NOMO-1 treated with dmso at 0.1 percent for 144 hours (cell line): Measurements from ENCODE around the gene NSDHL.
"Not testable (repeated sequence)": the region's sequence is repeated elsewhere in the genome, so short reads cannot be mapped to it uniquely, and the experiment has no call there.

Experiments used
- DNase-seq: peaks from one replicate; lab custom pipeline; 2025; ENCODE audit not compliant: unreplicated experiment; lab: John Stamatoyannopoulos, UW

NSDHL gene

GRCh38 chrX:152910018-152910417 lies 79.2 kb downstream of the NSDHL start:
- not testable (repeated sequence) for DNase-seq

GRCh38 chrX:152912106-152912505 lies 81.2 kb downstream of the NSDHL start:
- DNase-seq = no peak

- DNase-seq = no peak
Measured at GRCh38 chrX:152912641-152913040, 81.8 kb downstream of the NSDHL start.

- DNase-seq = no peak
Measured at GRCh38 chrX:152913346-152913745, 82.5 kb downstream of the NSDHL start.

- DNase-seq = no peak
Measured at GRCh38 chrX:152913910-152914309, 83.0 kb downstream of the NSDHL start.

- peak; percentile 59 for DNase-seq
Measured at GRCh38 chrX:152915541-152916241, 84.8 kb downstream of the NSDHL start.

DNA sequence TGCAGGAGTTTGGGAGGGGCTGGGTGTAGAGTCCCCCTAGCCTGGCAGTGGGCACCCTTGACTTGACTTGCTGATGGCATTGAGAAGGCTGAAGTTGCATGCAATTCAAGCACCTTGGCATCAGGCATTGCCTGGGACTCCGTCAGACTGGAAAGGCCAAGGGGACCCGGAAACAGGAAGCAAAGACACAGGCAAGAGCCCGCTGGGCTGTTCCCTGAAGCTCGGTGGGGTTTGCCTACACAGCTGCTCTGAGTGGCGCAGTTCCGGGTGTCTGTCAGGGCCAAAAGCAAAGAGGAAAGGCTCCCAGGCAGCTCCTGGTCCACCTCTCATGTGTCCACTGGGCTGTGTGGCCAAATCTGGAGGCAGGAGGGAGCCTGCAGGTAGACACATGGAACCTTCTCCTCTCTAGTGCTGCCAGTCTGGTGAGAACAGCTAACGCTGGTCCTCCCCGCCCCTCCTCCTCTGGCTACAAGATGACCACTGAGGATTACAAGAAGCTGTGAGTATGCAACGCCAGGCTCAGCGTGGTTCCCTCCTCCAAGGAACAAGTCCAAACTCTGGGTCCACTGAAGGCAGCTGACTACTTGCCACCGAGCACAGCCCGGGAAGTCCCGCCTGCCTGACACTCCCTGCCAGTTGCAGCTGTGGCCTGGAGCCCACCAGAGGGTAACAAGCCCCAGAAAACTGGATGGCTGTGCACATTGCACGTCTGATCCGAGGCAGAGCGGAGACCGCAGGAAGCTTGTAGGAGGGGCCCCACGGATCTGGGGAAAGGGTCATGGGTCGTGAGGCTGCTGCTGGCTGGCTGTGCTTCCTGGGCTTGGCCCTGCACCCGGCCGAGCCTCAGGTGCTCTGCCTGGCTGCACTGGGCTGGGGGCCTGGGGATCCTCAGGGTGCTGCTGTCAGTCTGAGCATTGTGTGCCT lies 87.1 kb downstream of the NSDHL start:
- no peak for DNase-seq

DNA sequence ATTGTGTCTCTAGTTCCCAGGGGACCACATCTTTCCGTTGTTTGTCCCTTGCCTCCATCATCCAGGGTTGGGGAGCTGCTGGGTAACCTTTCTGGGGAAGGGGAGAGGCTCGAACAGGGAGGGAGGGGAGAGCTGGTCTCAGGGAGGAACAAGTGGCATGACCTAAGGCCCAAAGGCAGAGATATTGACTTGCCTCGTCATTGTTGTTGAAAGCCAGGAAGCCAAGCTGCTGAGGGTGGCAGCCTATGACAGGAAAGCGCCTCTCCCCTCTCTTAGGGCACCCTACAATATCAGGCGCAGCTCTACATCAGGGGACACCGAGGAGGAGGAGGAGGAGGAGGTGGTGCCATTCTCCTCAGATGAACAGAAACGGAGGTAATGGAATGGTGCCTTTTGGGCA lies 87.8 kb downstream of the NSDHL start:
- no peak for DNase-seq
